Body of pancreas (tissue), 4 donors: ENCODE data around the gene CD33.

Experiments
- CTCF ChIP-seq, 7 experiments: fragments of 450-650 bp in 4 of 7; fragments of 200-600 bp in 3 of 7; sonication (generic) in 3 of 7; IDR thresholded peaks; one replicate each; pipeline ENCODE4 v1.5.1; 2016 to 2019; ENCODE audit warnings: antibody characterized with exemption in 7 of 7
- POLR2A ChIP-seq, 3 donors: fragments of 450-650 bp; IDR thresholded peaks; one replicate each; pipeline ENCODE4 v1.6.1; 2016; ENCODE audit warnings: antibody characterized with exemption in 3 of 3, mild to moderate bottlenecking in 2 of 3

GRCh38 chr19:51219971-51220370 lies 4.9 kb upstream of the CD33 start:
- TF ChIP-seq CTCF (IDR thresholded peaks at IDR 0.05) (no peak), POLR2A (IDR thresholded peaks at IDR 0.05) (no peak)
